BLaER1 treated with 17β-estradiol and CSF1 and Interleukin-3, amounts not matched to agents 10 nM and 100 nM (cell line): ENCODE data around the gene ADCYAP1.
A peak's percentile ranks its signal among the peaks of the same experiment; 100 is the strongest.
"Not testable (repeated sequence)": the region's sequence is repeated elsewhere in the genome, so short reads cannot be mapped to it uniquely, and the experiment has no call there.

ENCODE experiments used
- H3K27ac ChIP-seq, 11 experiments: shearing (Covaris generic); formaldehyde crosslinking; 2 replicates each; pipeline ENCODE4 v1.8.1; 2022
- H3K27me3 ChIP-seq, 11 experiments: shearing (Covaris generic); formaldehyde crosslinking; 2 replicates each; pipeline ENCODE4 v1.8.1; 2022
- H3K36me3 ChIP-seq, 11 experiments: shearing (Covaris generic); formaldehyde crosslinking; 2 replicates each; pipeline ENCODE4 v1.8.1; 2022
- H3K4me1 ChIP-seq, 10 experiments: shearing (Covaris generic); formaldehyde crosslinking; 2 replicates each; pipeline ENCODE4 v1.8.1; 2022
- H3K4me2 ChIP-seq, 11 experiments: shearing (Covaris generic); formaldehyde crosslinking; 2 replicates each; pipeline ENCODE4 v1.8.1; 2022
- H3K4me3 ChIP-seq, 10 experiments: shearing (Covaris generic); formaldehyde crosslinking; 2 replicates each; pipeline ENCODE4 v1.8.1; 2022
- H3K9ac ChIP-seq, 11 experiments: shearing (Covaris generic); formaldehyde crosslinking; 2 replicates each; pipeline ENCODE4 v1.8.1; 2022
- H3K9me3 ChIP-seq, 11 experiments: shearing (Covaris generic); formaldehyde crosslinking; replicated peaks in 1 of 11; 2 replicates each; pipeline ENCODE4 v1.8.1; 2022
- H4K20me1 ChIP-seq, 11 experiments: shearing (Covaris generic); formaldehyde crosslinking; 2 replicates each; pipeline ENCODE4 v1.8.1; 2022
- Cebpa-rat ChIP-seq, 11 experiments: shearing (Covaris generic); IDR thresholded peaks; 2 replicates each; pipeline ENCODE4 v1.8.1; 2022

The ADCYAP1 gene

GRCh38 chr18:904218-905090 lies at the start of gene ADCYAP1:
TSS of gene ADCYAP1 (plus strand) at chr18:904871. CDS start at chr18:905387, 516 bp downstream.
- Histone ChIP-seq H4K20me1 (no peaks in the 10 kb centered on the region; a peak in 2 of 22 replicates), H3K4me1 (peaks cover 7 to 28% (median 12%) of the 10 kb centered on the region in 10 experiments; a peak in 13 of 20 replicates), H3K9me3 (peaks cover 51 to 54% (median 53%) of the 10 kb centered on the region in 11 experiments), H3K9ac (no peak within 1 kb of the TSS), H3K27me3 (no peaks in the 10 kb centered on the region), H3K4me2 (0 out of 22 replicates have a peak within 1 kb of the TSS, but pooled peaks of 1 of the 11 experiments have one; percentile 79), H3K27ac (no peak within 1 kb of the TSS), H3K4me3 (no peak within 1 kb of the TSS), H3K36me3 (no peaks in the 10 kb centered on the region)
- no peak for TF ChIP-seq Cebpa-rat (IDR thresholded peaks at IDR 0.05)

- no peak overlapping the region for H3K4me3 ChIP-seq
- H4K20me1 ChIP-seq = no peaks in the 10 kb centered on the region
- no peaks in the 10 kb centered on the region for H3K27me3 ChIP-seq
- H3K36me3 ChIP-seq = no peaks in the 10 kb centered on the region
- H3K4me2 ChIP-seq = no peak overlapping the region
- H3K4me1 ChIP-seq = peaks cover 0 to 5% (median 0%) of the 10 kb centered on the region in 10 experiments; a peak in 1 of 20 replicates
- H3K9me3 ChIP-seq = no peaks in the 10 kb centered on the region; a peak in 1 of 22 replicates
- H3K9ac ChIP-seq = no peak overlapping the region
- no peak for TF ChIP-seq Cebpa-rat (IDR thresholded peaks at IDR 0.05)
- H3K27ac ChIP-seq = no peak overlapping the region
These were observed 46.7 kb upstream of the ADCYAP1 start for GRCh38 chr18:857986-858385.

- Histone ChIP-seq H3K4me1 (peaks cover 0 to 13% (median 0%) of the 10 kb centered on the region in 10 experiments; a peak in 2 of 20 replicates), H3K36me3 (no peaks in the 10 kb centered on the region), H3K9ac (no peak overlapping the region), H3K9me3 (no peaks in the 10 kb centered on the region), H3K27ac (no peak overlapping the region), H3K4me3 (no peak overlapping the region), H3K4me2 (0 out of 22 replicates have a peak overlapping the region, but pooled peaks of 1 of the 11 experiments have one; percentile 46), H4K20me1 (no peaks in the 10 kb centered on the region), H3K27me3 (no peaks in the 10 kb centered on the region)
- no peak for TF ChIP-seq Cebpa-rat (IDR thresholded peaks at IDR 0.05)
These were observed 39.8 kb upstream of the ADCYAP1 start for GRCh38 chr18:864872-865273.

- H3K36me3 ChIP-seq = no peaks in the 10 kb centered on the region
- H3K4me3 ChIP-seq = no peak overlapping the region
- H4K20me1 ChIP-seq = no peaks in the 10 kb centered on the region
- no peak overlapping the region for H3K27ac ChIP-seq
- no peak overlapping the region for H3K9ac ChIP-seq
- TF ChIP-seq Cebpa-rat (IDR thresholded peaks at IDR 0.05) = no peak
- no peak overlapping the region for H3K4me2 ChIP-seq
- H3K4me1 ChIP-seq = peaks cover 0 to 12% (median 0%) of the 10 kb centered on the region in 10 experiments; a peak in 2 of 20 replicates
- peaks cover 0 to 15% (median 8%) of the 10 kb centered on the region in 11 experiments; a peak in 12 of 22 replicates for H3K9me3 ChIP-seq
- H3K27me3 ChIP-seq = no peaks in the 10 kb centered on the region
These were observed 37.4 kb upstream of the ADCYAP1 start for GRCh38 chr18:867257-867656.

GRCh38 chr18:873426-873825 lies 31.2 kb upstream of the ADCYAP1 start:
- H3K9ac ChIP-seq, H3K36me3 ChIP-seq, H3K4me1 ChIP-seq, H3K4me2 ChIP-seq, H3K27ac ChIP-seq, H3K27me3 ChIP-seq, H4K20me1 ChIP-seq, H3K4me3 ChIP-seq: not testable (repeated sequence)
- H3K9me3 ChIP-seq = peaks cover 22 to 53% (median 40%) of the 10 kb centered on the region in 11 experiments

GRCh38 chr18:875912-876311 lies 28.8 kb upstream of the ADCYAP1 start:
- no peaks in the 10 kb centered on the region for H3K4me1 ChIP-seq
- no peak overlapping the region for H3K4me3 ChIP-seq
- no peak for TF ChIP-seq Cebpa-rat (IDR thresholded peaks at IDR 0.05)
- H3K4me2 ChIP-seq = no peak overlapping the region
- peaks cover 22 to 49% (median 34%) of the 10 kb centered on the region in 11 experiments; a peak in 21 of 22 replicates for H3K9me3 ChIP-seq
- H3K27me3 ChIP-seq = no peaks in the 10 kb centered on the region
- no peak overlapping the region for H3K9ac ChIP-seq
- H3K27ac ChIP-seq = no peak overlapping the region
- H3K36me3 ChIP-seq = no peaks in the 10 kb centered on the region
- no peaks in the 10 kb centered on the region for H4K20me1 ChIP-seq

GRCh38 chr18:877238-877637 lies 27.4 kb upstream of the ADCYAP1 start:
- Histone ChIP-seq H3K27me3 (no peaks in the 10 kb centered on the region), H3K4me1 (no peaks in the 10 kb centered on the region), H3K36me3 (no peaks in the 10 kb centered on the region), H3K4me3 (no peak overlapping the region), H3K9ac (no peak overlapping the region), H3K27ac (no peak overlapping the region), H3K4me2 (no peak overlapping the region), H3K9me3 (peaks cover 19 to 49% (median 32%) of the 10 kb centered on the region in 11 experiments; a peak in 21 of 22 replicates), H4K20me1 (no peaks in the 10 kb centered on the region)
- no peak for TF ChIP-seq Cebpa-rat (IDR thresholded peaks at IDR 0.05)

- no peak for TF ChIP-seq Cebpa-rat (IDR thresholded peaks at IDR 0.05)
- no peak overlapping the region for H3K4me2 ChIP-seq
- no peak overlapping the region for H3K9ac ChIP-seq
- no peaks in the 10 kb centered on the region for H4K20me1 ChIP-seq
- H3K9me3 ChIP-seq = peaks cover 0 to 22% (median 0%) of the 10 kb centered on the region in 11 experiments; a peak in 4 of 22 replicates
- no peak overlapping the region for H3K27ac ChIP-seq
- H3K36me3 ChIP-seq = no peaks in the 10 kb centered on the region
- no peak overlapping the region for H3K4me3 ChIP-seq
- H3K4me1 ChIP-seq = no peaks in the 10 kb centered on the region
- no peaks in the 10 kb centered on the region for H3K27me3 ChIP-seq
These were observed 18.6 kb upstream of the ADCYAP1 start for GRCh38 chr18:886076-886475.

GRCh38 chr18:887716-888115 lies 17.0 kb upstream of the ADCYAP1 start:
- H3K4me2 ChIP-seq = no peak overlapping the region
- H3K36me3 ChIP-seq = no peaks in the 10 kb centered on the region
- no peaks in the 10 kb centered on the region for H3K27me3 ChIP-seq
- no peak overlapping the region for H3K27ac ChIP-seq
- peaks cover 0 to 13% (median 0%) of the 10 kb centered on the region in 11 experiments; a peak in 1 of 22 replicates for H3K9me3 ChIP-seq
- H3K9ac ChIP-seq = no peak overlapping the region
- H4K20me1 ChIP-seq = no peaks in the 10 kb centered on the region
- H3K4me1 ChIP-seq = no peaks in the 10 kb centered on the region
- H3K4me3 ChIP-seq = no peak overlapping the region
- TF ChIP-seq Cebpa-rat (IDR thresholded peaks at IDR 0.05) = no peak
